Effector memory CD4-positive, alpha-beta T cell (primary cell): Measurements from ENCODE around the gene PAPSS2.

Source experiments
- DNase-seq, 3 donors: peaks; one replicate each; pipeline ENCODE4 v3.0.0-alpha.2; 2020
- H3K27ac ChIP-seq: 2 replicates; pipeline ENCODE4 v1.7.0; 2013; ENCODE audit warnings: mild to moderate bottlenecking, low read length, moderate library complexity; ENCODE audit not compliant: insufficient read depth, poor library complexity, severe bottlenecking
- H3K27me3 ChIP-seq: replicated peaks from 2 replicates; pipeline ENCODE4 v1.7.0; 2013; ENCODE audit warnings: mild to moderate bottlenecking, low read length; ENCODE audit not compliant: insufficient read depth, control insufficient read depth, poor library complexity, severe bottlenecking
- H3K36me3 ChIP-seq: 2 replicates; pipeline ENCODE4 v1.7.0; 2013; ENCODE audit warnings: mild to moderate bottlenecking, low read length, moderate library complexity; ENCODE audit not compliant: control insufficient read depth, insufficient read depth
- H3K4me1 ChIP-seq: 2 replicates; pipeline ENCODE4 v1.7.0; 2013; ENCODE audit warnings: low read length, mild to moderate bottlenecking; ENCODE audit not compliant: control insufficient read depth, insufficient read depth, poor library complexity, severe bottlenecking
- H3K4me3 ChIP-seq: 2 replicates; pipeline ENCODE4 v1.7.0; 2013; ENCODE audit warnings: low read length, low read depth, mild to moderate bottlenecking; ENCODE audit not compliant: insufficient read depth, poor library complexity, severe bottlenecking
- H3K9me3 ChIP-seq: 2 replicates; pipeline ENCODE4 v1.7.0; 2013; ENCODE audit warnings: mild to moderate bottlenecking, low read length, moderate library complexity; ENCODE audit not compliant: control insufficient read depth

PAPSS2 gene

DNA sequence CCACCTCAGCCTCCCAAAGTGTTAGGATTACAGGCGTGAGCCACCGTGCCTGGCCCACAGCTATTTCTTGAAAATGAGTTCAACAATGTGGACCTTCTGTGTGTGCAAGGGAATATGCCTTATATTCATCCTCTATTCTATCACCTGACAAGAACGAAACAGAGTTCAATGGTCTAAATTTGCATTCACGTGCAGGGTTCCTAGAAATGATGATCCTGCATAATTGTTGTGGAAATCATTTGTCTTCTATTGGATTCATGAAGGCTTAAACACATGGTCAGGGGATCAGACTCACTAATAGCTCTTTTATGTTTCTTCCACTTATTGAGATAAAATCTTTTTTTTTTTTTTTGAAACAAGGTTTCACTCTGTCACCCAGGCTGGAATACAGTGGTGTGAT, 23.7 kb downstream of the PAPSS2 start:
- DNase-seq, result no peak
- Histone ChIP-seq H3K36me3 (no peaks in the 10 kb centered on the region), H3K27ac (no peak overlapping the region), H3K27me3 (no peaks in the 10 kb centered on the region), H3K4me1 (no peaks in the 10 kb centered on the region), H3K9me3 (no peaks in the 10 kb centered on the region), H3K4me3 (no peak overlapping the region)

DNA sequence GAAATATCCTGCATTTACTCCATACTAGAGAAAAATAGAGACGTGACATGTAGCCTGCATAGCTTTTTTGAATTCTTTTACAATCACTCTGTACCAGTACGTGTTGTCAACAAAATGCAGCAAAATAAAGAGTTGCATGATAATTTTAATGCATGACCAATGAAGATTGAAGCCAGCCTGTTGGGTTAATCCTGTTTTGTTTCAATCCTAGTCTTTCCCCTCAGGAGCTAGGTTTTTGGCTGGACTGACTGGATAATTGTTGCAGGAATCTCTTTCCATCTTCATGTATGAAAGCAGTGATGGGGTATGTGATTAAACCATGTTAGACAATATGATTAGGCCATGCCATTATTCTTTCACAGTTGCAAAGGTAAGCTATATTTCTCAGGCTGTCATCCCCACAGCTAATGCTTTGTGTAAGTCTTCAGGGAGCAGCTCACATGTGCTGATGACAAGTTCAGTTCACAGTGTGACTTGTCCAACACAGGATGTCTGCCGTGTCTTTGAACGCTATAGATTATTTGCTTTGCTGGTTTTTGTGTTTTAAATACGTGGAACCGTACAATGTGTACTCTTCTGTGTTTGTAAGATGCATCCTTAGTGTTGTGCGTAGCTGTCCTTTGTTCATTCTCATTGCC, 24.4 kb downstream of the PAPSS2 start:
- Histone ChIP-seq H3K9me3 (no peaks in the 10 kb centered on the region), H3K4me3 (no peak overlapping the region), H3K36me3 (no peaks in the 10 kb centered on the region), H3K27me3 (no peaks in the 10 kb centered on the region), H3K27ac (no peak overlapping the region), H3K4me1 (no peaks in the 10 kb centered on the region)
- no peak for DNase-seq

DNA sequence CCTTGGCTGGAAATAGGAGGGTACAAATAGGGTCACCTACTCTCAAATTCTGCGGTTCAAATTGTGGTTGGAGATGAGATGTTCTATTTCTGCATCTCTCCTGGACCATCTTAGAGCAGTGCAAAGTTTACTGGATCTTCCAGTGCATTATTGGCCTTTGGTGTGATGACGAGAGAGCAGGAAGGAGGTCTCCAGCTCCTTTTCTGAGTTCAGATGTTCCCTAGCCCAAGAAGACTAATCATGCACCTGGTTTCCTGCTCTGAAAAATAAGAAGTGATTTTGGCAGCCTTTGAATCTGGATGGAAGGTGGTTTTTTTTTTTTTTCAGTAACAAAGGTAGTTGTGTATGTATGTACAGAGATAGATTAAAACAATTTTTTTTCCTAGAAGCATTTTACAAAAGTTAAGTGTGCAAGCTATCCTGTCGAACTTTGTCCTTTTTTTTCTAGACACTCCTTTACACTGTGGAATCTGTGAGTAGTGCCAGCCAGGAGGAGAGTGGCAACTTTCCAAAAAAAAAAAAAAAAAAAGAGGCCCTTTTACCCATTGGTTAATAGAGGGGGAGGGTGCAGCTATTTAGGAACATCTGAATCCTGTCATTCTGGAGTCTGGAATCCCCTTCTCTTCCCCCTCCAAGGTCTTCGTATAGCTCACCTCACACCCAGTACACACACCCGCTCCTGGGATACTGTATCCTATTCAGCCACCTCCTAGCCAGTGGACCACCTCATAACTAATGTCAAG, 26.3 kb downstream of the PAPSS2 start:
- no peak overlapping the region for H3K27ac ChIP-seq
- no peaks in the 10 kb centered on the region for H3K36me3 ChIP-seq
- H3K4me1 ChIP-seq, result no peaks in the 10 kb centered on the region
- H3K4me3 ChIP-seq, result no peak overlapping the region
- no peaks in the 10 kb centered on the region for H3K27me3 ChIP-seq
- DNase-seq, result no peak
- H3K9me3 ChIP-seq, result no peaks in the 10 kb centered on the region

DNA sequence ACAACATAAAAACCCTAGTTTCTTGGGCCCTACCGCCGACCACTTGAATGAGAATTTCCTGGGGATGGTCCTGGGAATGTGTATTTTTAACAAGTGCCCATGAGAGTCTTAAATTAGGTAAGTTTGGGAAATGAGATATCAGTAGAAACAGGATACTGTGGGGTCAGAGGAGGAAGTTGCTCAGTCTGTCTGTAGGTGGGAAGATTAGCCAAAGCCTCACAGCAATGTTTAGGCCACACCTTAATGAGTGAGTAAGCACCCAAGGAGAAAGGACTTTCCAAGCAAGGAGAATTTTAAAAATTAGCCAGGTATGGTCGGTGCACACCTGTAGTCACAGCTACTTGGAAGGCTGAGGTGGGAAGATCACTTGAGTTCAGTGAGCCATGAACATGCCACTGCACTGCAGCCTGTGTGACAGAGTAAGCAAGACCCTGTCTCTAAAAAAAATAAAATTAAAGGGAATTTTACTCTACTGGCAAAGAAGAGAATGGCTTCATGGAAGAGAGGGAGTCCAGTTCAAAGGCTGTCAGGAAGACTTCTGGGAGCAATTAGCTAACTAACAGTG, 31.9 kb downstream of the PAPSS2 start:
- H3K4me3 ChIP-seq, result no peak overlapping the region
- H3K27me3 ChIP-seq, result no peaks in the 10 kb centered on the region
- no peaks in the 10 kb centered on the region for H3K4me1 ChIP-seq
- DNase-seq, result no peak
- H3K36me3 ChIP-seq, result no peaks in the 10 kb centered on the region
- H3K9me3 ChIP-seq, result no peaks in the 10 kb centered on the region
- H3K27ac ChIP-seq, result no peak overlapping the region

DNA sequence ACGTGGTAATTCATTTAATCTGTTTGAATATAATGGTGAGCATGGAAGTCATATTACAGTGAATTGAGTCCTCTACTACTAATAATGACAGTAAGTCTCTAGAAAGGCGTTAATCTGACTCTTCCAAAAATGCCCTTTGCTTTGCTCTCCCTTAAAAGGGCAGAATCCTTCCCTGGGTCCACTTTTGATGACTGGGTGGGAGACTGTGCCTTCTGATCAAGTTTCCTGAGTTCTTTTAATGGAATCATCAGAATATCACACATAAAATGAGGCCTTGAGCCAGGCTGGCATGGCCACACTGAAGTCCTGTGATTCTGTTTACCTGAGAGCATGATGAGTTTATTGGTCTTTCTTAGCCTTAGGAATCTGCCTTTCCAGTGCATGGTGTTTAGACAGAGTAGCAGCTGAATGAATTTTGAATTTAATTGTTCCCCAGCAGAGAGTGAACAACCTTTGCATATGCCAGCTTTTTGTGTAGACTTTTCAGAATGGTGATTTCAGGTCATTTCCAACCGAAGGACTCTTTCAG, 33.3 kb downstream of the PAPSS2 start:
- Histone ChIP-seq H3K4me1 (no peaks in the 10 kb centered on the region), H3K27me3 (no peaks in the 10 kb centered on the region), H3K9me3 (no peaks in the 10 kb centered on the region), H3K27ac (no peak overlapping the region), H3K4me3 (no peak overlapping the region), H3K36me3 (no peaks in the 10 kb centered on the region)
- DNase-seq, result no peak

DNA sequence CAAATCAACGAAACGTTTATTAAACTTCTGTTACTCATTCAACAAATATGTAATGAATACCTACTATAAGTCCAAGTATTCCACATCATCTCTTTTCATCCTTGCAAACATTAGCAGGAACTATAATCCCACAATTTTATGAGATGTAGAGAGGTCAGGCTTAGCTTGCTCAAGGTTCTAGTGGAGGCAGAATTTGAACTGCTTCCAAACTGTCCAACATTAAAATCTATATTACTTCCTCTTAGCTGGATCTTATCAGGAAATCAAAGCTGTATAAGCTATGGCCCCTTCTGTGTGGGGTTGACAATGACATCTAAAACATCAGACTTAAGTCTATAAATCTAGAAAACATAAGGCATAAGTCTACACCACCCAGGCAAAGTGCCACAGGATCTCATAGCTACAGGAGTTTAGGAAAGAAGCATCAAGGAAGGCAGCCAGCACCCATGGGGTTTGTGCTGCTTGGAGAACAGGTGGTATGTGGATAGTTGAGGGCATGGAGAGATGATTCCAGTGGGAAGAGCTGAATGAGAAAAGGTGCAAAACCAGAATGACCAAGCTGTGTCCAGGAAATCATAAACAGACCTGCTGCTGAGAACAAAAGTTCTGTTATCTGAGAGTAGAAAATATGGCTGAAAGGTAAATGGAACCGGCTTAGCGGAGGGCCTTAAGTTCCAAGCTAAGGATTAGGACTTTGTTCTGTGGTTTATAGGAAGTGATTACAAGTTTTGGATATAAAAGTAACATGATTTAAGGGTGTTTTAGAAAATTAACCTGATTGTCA, 34.5 kb downstream of the PAPSS2 start:
- no peak for DNase-seq
- Histone ChIP-seq H3K27me3 (no peaks in the 10 kb centered on the region), H3K27ac (no peak overlapping the region), H3K36me3 (no peaks in the 10 kb centered on the region), H3K4me3 (no peak overlapping the region), H3K9me3 (no peaks in the 10 kb centered on the region), H3K4me1 (no peaks in the 10 kb centered on the region)

DNA sequence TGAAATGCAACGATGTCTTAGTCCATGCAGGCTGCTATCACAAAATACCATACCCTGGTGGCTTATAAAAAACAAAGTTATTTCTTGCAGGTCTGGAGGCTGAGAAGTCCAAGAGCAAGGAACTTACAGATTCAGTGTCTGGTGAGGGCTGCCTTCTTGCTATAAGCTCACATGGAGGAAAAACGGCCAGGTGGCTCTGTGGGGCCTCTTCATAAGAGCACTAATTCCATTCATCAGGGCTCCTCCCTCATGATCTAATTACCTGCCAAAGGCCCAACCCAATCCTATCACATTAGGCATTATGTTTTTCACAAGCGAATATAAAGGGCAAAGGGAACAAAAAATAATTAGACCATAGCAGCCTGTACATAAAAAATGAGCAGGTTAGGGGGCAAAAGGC, 35.4 kb downstream of the PAPSS2 start:
- Histone ChIP-seq H3K27me3 (no peaks in the 10 kb centered on the region), H3K36me3 (no peaks in the 10 kb centered on the region), H3K4me3 (no peak overlapping the region), H3K27ac (no peak overlapping the region), H3K4me1 (no peaks in the 10 kb centered on the region), H3K9me3 (no peaks in the 10 kb centered on the region)
- no peak for DNase-seq

DNA sequence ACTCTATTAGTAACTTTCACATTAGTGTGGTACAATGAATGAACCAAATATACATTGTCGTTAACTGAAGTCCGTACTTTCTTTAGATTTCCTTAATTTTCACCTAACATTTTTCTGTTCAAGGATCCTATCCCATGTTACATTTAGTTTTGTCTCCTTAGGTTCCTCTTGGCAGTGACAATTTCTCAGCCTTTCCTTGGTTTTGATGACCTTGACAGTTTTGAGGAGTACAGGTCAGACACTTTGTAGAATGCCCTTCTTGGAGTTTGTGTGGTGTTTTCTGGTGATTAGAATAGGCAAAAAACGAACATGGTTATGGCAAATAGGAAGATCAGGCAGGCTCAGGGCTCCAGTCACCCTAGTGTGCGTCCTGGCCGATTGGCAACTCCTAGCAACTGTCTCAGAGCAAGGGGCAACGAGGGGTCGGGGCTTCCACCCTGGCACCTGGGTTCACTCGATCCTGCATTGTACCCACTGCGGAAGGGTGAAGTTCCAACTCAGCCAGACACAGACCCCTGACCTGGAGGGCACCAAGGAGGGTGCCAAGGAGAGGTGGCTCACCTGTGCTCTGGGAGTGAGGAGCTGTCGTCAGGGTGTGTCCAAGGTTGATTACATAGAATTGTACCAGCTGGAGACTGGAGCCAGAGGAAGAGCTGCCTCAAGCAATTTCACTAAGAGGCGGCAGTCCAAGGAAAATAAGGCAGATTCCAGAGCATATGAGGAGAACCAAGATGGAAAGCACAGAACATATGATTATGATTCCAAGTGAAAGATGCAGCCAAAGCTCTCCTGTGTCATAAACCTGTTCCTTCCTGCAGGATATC, 37.5 kb downstream of the PAPSS2 start:
- Histone ChIP-seq H3K4me3 (no peak overlapping the region), H3K27me3 (no peaks in the 10 kb centered on the region), H3K9me3 (no peaks in the 10 kb centered on the region), H3K4me1 (no peaks in the 10 kb centered on the region), H3K36me3 (no peaks in the 10 kb centered on the region), H3K27ac (no peak overlapping the region)
- DNase-seq, result no peak

DNA sequence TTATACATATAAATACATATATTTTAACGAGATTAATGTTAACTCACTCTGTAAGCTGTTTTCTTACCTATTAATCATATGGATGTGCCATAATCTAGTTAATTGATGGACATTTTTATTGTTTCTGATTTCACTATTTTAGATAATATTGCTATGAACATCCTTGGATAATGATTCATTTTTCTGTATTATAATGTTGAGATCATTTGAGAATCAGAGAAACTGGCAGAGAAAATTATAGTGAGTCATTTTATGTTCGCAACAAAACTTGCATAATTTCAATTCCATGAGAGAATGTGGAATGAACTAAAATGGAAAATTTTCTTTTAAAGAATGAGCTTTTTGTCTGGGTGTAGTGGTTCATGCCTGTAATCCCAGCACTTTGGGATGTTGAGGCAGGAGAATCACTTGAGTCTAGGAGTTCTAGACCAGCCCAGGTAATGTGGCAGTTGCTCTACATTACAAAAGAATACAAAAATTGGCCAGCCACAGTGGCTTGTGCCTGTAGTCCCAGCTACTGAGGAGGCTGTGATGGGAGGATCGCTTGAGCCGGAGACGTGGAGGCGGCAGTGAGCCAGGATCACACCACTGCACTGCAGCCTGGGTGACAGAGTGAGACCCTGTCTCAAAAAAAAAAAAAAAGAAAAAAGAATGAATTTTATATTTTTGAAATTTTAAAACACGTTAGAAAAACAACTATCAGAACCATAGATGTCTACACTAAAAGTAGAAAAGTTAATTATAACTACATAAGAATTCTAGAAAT, 40.5 kb downstream of the PAPSS2 start:
- no peak overlapping the region for H3K4me3 ChIP-seq
- no peak overlapping the region for H3K27ac ChIP-seq
- H3K9me3 ChIP-seq, result no peaks in the 10 kb centered on the region
- H3K27me3 ChIP-seq, result no peaks in the 10 kb centered on the region
- DNase-seq, result no peak
- H3K4me1 ChIP-seq, result no peaks in the 10 kb centered on the region
- no peaks in the 10 kb centered on the region for H3K36me3 ChIP-seq
